NCI-H524 treated with DMSO at 0.1 percent for 48 hours (cell line): ENCODE measurements around the gene ZNRF4.
"Not testable (repeated sequence)": the region's sequence is repeated elsewhere in the genome, so short reads cannot be mapped to it uniquely, and the experiment has no call there.

Experiments
- DNase-seq: peaks from one replicate; lab custom pipeline; 2025; lab: John Stamatoyannopoulos, UW

The ZNRF4 gene

GRCh38 chr19:5477451-5478215, 22.4 kb downstream of the ZNRF4 start:
- no peak for DNase-seq

- DNase-seq: no peak
Measured at GRCh38 chr19:5478241-5478924, 23.2 kb downstream of the ZNRF4 start.

GRCh38 chr19:5478925-5479588, 23.8 kb downstream of the ZNRF4 start:
- no peak for DNase-seq

GRCh38 chr19:5479958-5480357, 24.7 kb downstream of the ZNRF4 start:
- DNase-seq: peak; percentile 66

GRCh38 chr19:5480427-5480836, 25.2 kb downstream of the ZNRF4 start:
- no peak for DNase-seq

- DNase-seq: no peak
Measured at GRCh38 chr19:5481957-5482356, 26.7 kb downstream of the ZNRF4 start.

- no peak for DNase-seq
Measured at GRCh38 chr19:5484398-5485285, 29.4 kb downstream of the ZNRF4 start.

GRCh38 chr19:5485286-5485636, 30.0 kb downstream of the ZNRF4 start:
- no peak for DNase-seq

- not testable (repeated sequence) for DNase-seq
Measured at GRCh38 chr19:5485658-5486057, 30.4 kb downstream of the ZNRF4 start.

- DNase-seq: no peak
Measured at GRCh38 chr19:5487222-5487621, 32.0 kb downstream of the ZNRF4 start.

- no peak for DNase-seq
Measured at GRCh38 chr19:5489551-5489950, 34.3 kb downstream of the ZNRF4 start.

GRCh38 chr19:5491565-5491964, 36.3 kb downstream of the ZNRF4 start:
- DNase-seq: no peak

GRCh38 chr19:5492281-5492634, 37.0 kb downstream of the ZNRF4 start:
- DNase-seq: no peak

GRCh38 chr19:5492635-5493409, 37.6 kb downstream of the ZNRF4 start:
- no peak for DNase-seq

GRCh38 chr19:5494773-5495172, 39.6 kb downstream of the ZNRF4 start:
- no peak for DNase-seq

GRCh38 chr19:5495792-5496191, 40.6 kb downstream of the ZNRF4 start:
- DNase-seq: no peak

- no peak for DNase-seq
Measured at GRCh38 chr19:5497297-5497696, 42.1 kb downstream of the ZNRF4 start.

- no peak for DNase-seq
Measured at GRCh38 chr19:5498830-5499550, 43.8 kb downstream of the ZNRF4 start.

- no peak for DNase-seq
Measured at GRCh38 chr19:5501907-5502306, 46.7 kb downstream of the ZNRF4 start.

- no peak for DNase-seq
Measured at GRCh38 chr19:5503598-5503997, 48.4 kb downstream of the ZNRF4 start.

- DNase-seq: no peak
Measured at GRCh38 chr19:5504114-5504513, 48.9 kb downstream of the ZNRF4 start.
